ENCODE data around the gene SLC6A5. TPM values are rescaled to one million over a fixed set of nuclear protein-coding genes. Genes with fewer than 3 reads are reported as not detected.

SLC6A5 gene
- total and polyA plus RNA-seq, 9 of the 15 experiments (the other 6 are each of a cell fraction or from before 2014, with no cell fraction given): 0.08 TPM; not detected in 8

GRCh38 chr11:20551096-20551495 lies 48.3 kb upstream of the SLC6A5 start:
- Histone ChIP-seq H4K20me1 (replicated peaks; ENCODE audit: control insufficient read depth, insufficient read depth, low read length) (no peaks in the 10 kb centered on the region), H3K9me1 (ENCODE audit: control insufficient read depth, insufficient read depth, low read length) (no peaks in the 10 kb centered on the region), H3K4me2 (ENCODE audit: insufficient read depth, low read length) (no peak overlapping the region), H3K36me3 (ENCODE audit: control insufficient read depth, insufficient read depth, low read length) (no peaks in the 10 kb centered on the region), H3K27ac (ENCODE audit: extremely low read depth, low read depth, low read length) (no peak overlapping the region), H3K4me1 (replicated peaks in 1 of 2; ENCODE audit: control insufficient read depth in 2 of 2, insufficient read depth in 2 of 2, low read length in 2 of 2) (no peaks in the 10 kb centered on the region), H2AFZ (ENCODE audit: low read depth, low read length) (no peak overlapping the region), H3K4me3 (no peak overlapping the region), H3K9me3 (replicated peaks; ENCODE audit: control insufficient read depth, insufficient read depth, low read depth, low read length) (no peaks in the 10 kb centered on the region), H3K9ac (ENCODE audit: insufficient read depth in 1 of 2, low read depth in 2 of 2, low read length in 2 of 2) (no peak overlapping the region), H3K27me3 (ENCODE audit: control insufficient read depth in 2 of 2, insufficient read depth in 2 of 2, low read length in 2 of 2) (peaks cover 0 to 3% of the 10 kb centered on the region in 2 experiments; a peak in 2 of 5 replicates), H3K79me2 (ENCODE audit: control insufficient read depth, insufficient read depth, low read length) (no peaks in the 10 kb centered on the region)
- FAIRE-seq: no peak
- in situ Hi-C loops (cut with MboI) (no loop called here), intact Hi-C loops (cut with micrococcal nuclease) (no loop called here)
- ChIA-PET POLR2A (interaction anchor here (1.1 kb wide), 1 partner anchor 16 kb away, joined by 3 read pairs; no protein-coding TSS in a partner anchor), CTCF (ENCODE audit: low intra/inter-chr PET ratio) (no interaction called here)
- TF ChIP-seq RNF219 (CRISPR knock-in tag; IDR thresholded peaks at IDR 0.05) (no peak), GMEB1 (CRISPR knock-in tag; IDR thresholded peaks at IDR 0.05) (no peak), SMARCC2 (IDR thresholded peaks at IDR 0.05; ENCODE audit: low read depth) (no peak), KAT8 (IDR thresholded peaks at IDR 0.05; ENCODE audit: low read depth) (no peak), ZNF324 (CRISPR knock-in tag; IDR thresholded peaks at IDR 0.05) (no peak), CEBPB (tag; IDR thresholded peaks at IDR 0.05) (no peak), FOXJ3 (CRISPR knock-in tag; IDR thresholded peaks at IDR 0.05) (no peak), ZNF707 (CRISPR knock-in tag; conservative IDR thresholded peaks at IDR 0.05) (no peak), FUS (optimal IDR thresholded peaks at IDR 0.05; ENCODE audit: low read depth, low read length) (no peak), MCM3 (IDR thresholded peaks at IDR 0.05) (no peak), ZBTB49 (CRISPR knock-in tag; IDR thresholded peaks at IDR 0.05; ENCODE audit: borderline replicate concordance) (no peak), THAP12 (CRISPR knock-in tag; IDR thresholded peaks at IDR 0.05) (no peak), ZNF12 (CRISPR knock-in tag; IDR thresholded peaks at IDR 0.05) (no peak)
- no peak for DNase-seq (ENCODE audit: extremely low read depth in 1 of 4, low spot score in 3 of 4)
- ATAC-seq: no peak
- 0% methylated on average over 2 of the region's 2 CpGs for WGBS (ENCODE audit: insufficient coverage, low coverage, missing lambda C conversion rate)
- no TSS peak for BruUV-seq (replicated peaks)

Data from K562 (cell line).